Colon (tissue), 2 donors: Measurements from ENCODE around the gene NAT9.

ENCODE experiments used
- FAIRE-seq: peaks from 2 replicates; lab custom pipeline; 2012; peaks lifted over from hg19 to GRCh38; lab: Jason Lieb, UNC
- donor health status: control.
- donor health status: control.

Gene NAT9, protein sequence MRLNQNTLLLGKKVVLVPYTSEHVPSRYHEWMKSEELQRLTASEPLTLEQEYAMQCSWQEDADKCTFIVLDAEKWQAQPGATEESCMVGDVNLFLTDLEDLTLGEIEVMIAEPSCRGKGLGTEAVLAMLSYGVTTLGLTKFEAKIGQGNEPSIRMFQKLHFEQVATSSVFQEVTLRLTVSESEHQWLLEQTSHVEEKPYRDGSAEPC

DNA sequence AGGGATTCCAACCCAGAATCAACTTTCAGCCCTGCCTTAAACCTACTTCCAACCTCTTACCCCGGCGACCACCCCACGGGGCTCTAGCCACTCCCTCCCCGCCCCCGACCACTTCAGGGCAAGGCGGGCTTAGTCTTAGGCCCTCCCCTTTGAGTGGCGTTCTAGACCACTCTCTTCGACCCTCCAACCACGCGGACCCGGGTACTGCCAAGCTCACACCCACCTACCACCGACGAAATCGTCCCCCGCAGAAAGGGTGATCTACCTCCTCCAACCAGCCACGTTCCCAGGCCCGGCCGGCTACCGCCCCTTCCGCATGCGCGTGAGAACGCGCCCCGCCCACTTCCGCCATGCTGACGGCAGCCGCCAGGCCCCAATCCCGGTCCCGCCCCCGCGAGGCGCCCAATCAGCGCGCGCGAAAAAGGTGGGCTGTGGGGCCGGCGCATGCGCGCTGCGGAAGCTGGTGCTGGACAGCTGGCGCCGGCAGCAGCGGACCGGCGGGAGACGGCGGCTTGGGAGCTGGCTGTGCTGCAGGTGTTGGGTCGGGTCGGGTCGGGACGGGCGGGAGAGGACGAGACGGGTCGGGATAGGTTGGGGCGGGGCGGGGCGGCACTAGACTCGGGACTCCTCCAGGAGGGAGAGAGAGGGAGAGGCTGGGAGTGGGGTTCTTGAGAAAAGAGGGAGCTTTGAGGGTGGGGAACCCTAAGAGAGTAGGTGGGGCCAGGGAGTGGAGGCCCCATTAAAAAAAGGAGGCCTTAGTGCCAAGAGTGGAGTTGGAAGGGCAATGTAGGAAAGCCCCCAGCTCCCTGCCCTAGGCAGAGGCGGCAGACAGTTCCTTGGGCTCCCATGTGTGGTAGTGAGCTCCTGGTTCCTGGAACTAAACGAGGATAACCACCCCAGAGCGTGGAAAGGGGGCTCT is at the start of gene NAT9:
Gene NAT9 (minus strand): TSS at position 302 of the 919 bp plus-strand sequence. CDS start 647 bp downstream, outside the sequence.
- no peak for FAIRE-seq

GRCh38 chr17:74824961-74825627 is 48.9 kb upstream of the NAT9 start:
- FAIRE-seq = no peak

DNA sequence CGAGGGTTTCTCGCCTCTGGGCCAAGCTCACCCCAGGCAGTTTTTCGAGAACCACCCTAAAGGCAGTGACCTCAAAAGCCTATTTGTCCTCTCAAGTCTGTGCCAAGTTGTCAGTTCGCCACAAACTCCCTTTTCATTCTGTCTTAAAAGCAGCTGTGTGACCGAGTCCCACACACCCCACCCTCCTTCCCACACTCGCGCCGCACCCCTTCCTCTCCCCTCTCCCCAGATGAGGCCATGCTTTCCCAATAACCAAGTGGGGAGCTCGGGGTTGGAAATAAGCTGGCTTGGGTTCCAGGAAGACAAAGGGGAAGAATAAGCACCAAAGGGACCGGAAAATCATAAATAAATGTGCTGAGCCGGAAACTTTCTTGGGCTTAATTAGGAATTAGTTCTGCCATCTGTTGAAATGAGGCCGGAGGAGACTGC is 46.8 kb upstream of the NAT9 start:
- FAIRE-seq = no peak

DNA sequence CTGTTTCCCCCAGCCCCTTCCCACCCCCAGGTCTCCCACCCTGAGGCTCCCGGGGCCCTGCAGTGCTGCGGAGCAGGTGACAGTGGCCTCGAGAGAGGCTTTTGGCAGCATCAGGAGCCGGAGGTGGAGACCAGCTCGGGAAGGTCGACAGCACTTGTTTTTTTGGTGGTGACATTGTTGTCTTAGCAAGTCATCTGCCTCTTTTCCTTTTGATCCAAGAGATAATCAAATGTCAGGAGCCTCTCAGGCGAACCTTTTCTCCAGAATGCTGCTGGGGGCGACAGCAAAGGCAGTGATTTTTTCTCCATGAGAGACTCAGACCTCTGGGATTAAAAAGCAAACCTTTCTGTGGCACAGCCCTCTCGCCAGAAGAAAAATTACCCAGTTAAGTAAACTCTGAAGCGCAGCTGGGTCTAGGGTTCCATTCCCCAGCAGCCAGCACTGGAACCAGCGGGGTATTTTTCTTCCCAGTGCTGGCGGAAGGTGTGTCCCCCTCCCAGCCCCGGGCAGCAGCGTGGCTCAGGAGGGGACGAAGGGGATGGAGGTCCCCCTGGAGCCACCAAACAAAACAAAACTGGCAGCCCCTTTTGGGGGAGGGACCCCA is 46.3 kb upstream of the NAT9 start:
- FAIRE-seq = no peak

- FAIRE-seq = no peak
Observed at GRCh38 chr17:74821655-74822334, 45.6 kb upstream of the NAT9 start.

GRCh38 chr17:74819801-74820436 is 43.8 kb upstream of the NAT9 start:
- FAIRE-seq = no peak

DNA sequence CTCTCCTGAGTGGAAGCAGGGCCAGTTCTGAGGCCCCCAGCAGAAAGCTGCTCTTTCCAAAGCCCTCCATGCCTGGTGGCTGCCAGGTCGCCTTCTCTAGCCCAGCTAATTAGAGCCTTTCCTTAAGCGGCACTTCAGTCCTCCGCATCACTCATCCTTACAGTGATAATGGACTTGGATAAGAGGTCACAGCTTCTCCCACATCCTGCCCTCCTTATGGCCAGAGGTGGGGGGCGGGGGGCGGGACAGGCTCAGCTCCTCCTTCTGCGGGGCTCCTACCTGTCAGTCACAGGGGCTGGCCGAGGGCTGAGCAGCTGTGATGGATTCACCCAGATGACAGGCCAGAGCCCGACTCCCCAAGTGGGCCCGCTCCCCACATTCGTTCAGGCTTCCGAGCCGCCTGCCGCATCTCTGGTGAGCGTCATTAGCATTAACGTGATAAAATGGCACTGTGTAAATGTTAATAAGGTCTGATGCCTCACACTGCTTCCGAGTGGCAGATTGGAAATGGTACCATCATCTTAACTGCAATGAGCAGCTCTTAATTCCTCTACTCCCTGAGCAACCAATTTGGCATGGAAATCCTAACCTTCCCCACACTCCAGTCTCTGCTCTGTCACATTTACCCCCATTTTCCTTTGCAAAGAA is 42.3 kb upstream of the NAT9 start:
- FAIRE-seq = no peak

DNA sequence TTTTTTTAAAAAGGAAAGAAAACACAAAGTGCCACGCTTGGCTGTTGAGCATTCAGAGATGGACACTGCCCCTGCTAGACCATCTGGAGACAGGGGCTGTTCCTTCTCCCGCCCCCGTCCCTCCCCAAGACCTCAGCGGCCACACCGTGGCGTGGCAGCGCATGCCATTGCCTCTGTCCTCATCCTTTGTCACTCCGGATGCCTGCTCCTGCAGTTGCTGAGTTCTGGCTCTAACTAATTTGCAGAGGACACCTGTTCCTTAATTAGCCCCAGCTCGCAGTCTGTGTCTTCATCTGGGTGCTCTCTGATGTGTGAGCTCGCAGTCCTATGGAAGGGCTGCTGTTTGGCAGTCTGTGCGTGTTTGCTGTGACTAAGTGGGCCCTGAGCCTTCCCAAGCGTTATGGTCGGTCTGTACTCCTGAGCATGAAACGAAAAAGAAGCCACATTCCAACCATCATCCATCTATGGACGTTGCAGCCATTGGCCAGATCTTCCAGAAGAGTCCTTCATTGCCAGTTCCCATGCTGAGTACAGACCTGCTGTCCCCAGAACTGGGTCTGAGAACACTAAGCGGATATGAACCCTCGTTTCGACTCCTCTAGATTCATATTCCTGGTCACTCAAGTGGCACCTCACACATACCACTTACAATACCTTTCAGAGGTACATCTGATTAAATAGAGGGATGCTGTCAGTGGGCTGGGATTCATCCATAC is 40.9 kb upstream of the NAT9 start:
- no peak for FAIRE-seq

GRCh38 chr17:74815550-74816370 is 39.6 kb upstream of the NAT9 start:
- FAIRE-seq = no peak

GRCh38 chr17:74815067-74815466 is 38.9 kb upstream of the NAT9 start:
- FAIRE-seq = no peak

DNA sequence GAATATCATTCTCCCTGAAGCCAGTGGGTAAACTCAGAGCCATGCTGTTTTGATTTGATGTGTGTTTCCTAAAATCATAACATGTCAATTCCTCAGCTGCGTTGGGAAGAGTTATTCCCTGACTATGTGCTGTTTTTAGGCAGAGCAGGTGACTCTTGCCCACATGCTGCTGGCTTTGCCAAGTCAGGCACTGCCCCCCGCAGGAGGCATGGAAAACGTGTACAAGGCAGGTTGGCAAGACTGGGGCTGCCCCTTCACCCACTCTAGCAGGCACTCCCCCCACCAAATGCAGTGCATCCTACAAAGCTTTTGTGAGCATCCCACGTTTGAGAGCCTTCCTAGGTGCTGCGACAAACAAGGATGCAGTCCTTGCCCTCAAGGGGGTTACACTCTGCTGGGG is 38.3 kb upstream of the NAT9 start:
- FAIRE-seq = no peak

DNA sequence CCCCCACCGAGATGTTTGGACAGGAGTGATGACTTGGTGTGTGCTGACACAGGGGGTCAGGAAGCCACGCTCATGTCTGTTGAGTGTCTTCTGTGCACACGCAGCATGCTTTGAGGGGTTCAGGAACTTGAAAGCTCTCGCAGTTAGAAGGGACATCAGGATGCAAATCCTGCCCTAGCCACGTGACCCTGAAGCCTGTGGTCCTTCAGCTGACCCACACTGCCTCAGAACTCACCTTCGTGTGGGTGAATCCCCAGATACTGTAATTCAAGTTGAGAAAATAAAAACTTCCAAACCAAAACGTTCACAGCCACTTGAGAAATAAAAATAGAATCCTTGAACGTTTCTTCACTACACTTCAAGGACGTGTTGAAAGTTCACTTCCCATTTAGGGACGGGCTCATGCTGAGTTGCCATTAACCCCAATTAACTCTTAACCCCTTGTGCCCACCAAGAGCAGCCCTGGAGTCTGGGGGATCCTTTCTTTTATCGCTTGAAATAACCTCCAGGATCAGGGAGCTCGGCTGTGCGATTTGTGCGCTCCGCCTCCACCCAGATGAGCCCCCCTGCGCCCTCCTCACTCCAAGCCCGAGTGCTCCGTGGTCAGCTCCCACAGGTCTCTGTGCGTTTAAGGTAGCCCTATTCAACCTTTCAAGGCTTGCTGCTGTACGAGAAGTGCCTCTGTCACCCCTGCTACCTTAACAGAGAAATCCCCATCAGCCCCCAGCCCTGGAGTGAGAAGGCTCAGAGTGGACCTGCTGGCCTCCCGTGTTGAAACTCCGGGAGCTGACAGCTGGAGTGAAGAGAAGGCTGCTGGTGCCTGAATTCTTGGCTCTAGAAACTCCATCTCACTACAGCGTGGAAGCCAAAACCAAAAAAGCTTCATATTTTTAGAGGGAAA is 36.2 kb upstream of the NAT9 start:
- no peak for FAIRE-seq

- FAIRE-seq = no peak
Observed at GRCh38 chr17:74810699-74811485, 34.7 kb upstream of the NAT9 start.

GRCh38 chr17:74808714-74809430 is 32.7 kb upstream of the NAT9 start:
- FAIRE-seq = no peak

DNA sequence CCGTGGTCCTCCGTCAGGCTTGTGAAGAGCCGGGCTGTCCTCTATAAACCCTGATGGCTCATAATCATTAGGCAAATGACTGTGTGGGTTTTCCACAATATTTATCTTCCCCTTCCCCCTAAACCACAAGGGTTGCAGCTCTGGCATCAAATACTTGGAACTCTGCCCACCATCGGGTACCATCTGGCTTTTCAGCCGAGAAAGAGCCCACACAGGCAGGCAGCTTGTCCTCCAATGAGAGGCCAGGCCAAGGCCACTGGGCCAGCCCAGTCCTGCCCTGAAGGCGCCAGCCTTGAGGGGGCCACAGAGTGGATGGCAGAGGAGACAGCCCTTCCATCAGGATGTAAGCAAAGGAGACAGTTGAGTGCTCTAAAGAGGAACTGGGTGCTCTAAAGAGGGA is 31.8 kb upstream of the NAT9 start:
- no peak for FAIRE-seq

DNA sequence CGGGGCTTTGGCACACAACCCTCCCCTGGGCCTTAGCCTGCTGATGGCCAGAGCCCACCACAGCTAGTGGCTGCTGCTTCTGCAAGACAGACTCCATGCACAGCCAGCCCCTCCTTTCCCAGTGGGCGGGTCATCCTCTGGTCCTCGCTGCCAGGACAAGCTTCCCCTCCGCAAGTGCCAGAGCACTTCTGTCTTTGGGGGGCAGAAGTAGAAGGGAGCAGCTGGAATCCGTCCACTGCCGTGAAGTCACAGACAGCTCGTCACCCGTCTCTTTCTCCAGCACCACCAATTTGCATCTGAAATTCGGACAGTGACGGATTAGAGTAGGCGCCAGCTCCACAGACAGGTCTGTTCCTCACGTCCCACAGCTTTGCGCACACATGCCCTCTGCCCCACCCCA is 31.3 kb upstream of the NAT9 start:
- FAIRE-seq = no peak

DNA sequence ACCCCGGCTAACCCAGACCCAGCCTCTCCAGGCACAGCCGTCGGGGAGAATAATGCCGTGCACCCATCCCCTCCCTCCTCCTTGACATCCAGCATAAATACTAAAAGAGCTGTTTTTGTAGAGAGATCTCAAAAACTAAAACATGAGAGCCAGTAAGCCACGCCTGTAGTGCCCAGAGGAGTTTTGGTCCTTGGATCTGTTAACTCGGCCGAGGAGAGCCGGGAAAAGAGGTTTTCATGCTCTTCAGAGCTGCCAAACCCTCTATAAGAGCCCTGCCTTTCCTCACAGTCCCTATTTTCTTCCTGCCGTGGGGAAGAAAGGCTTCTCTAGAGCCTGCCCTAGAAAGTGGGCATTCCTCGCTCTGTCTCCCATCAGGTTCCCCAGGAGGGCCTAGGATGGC is 30.2 kb upstream of the NAT9 start:
- FAIRE-seq = no peak
